ENCODE results near the gene ANTXRL.
"Not testable (repeated sequence)": the region's sequence is repeated elsewhere in the genome, so short reads cannot be mapped to it uniquely, and the experiment has no call there.

Gene ANTXRL

DNA sequence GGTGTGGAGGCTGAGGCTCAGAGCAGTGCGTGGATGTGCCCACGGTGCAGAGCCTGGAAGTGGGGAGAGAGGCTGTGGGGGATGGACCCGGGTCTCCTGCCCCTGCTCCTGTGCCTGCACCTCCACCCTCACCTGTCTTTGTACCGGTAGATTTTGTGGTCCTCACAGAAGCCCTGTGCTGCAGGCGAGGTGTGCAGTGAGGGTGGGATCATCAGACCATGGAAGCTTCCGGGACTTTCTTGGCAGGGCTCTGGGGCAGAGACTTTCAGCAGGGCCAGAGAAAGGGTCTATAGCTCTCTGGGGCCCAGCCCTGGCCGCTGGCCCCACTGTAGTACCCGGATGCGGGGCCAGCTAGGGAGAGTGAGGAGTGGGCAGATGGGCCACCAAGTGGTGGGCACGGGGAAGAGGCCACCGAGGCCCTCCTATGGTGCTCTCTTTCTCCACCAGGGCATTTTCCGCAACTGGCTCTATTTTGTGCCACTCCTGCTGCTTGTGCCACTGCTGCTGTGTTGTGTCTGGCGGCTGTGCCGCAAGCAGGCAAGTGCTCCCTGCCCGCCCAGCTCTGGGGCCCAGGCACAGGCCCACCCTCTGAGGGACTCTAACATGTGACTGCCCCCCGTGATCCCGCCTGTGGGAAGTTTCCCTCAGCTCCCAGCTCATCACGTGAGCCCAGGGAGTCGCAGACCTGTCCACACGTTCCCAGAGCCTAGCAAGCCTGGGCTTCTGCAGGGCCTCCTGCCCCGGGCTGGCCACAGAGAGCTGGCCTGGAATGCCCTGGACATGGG is 22.1 kb downstream of the ANTXRL start:
- DNase-seq = no peak

DNA sequence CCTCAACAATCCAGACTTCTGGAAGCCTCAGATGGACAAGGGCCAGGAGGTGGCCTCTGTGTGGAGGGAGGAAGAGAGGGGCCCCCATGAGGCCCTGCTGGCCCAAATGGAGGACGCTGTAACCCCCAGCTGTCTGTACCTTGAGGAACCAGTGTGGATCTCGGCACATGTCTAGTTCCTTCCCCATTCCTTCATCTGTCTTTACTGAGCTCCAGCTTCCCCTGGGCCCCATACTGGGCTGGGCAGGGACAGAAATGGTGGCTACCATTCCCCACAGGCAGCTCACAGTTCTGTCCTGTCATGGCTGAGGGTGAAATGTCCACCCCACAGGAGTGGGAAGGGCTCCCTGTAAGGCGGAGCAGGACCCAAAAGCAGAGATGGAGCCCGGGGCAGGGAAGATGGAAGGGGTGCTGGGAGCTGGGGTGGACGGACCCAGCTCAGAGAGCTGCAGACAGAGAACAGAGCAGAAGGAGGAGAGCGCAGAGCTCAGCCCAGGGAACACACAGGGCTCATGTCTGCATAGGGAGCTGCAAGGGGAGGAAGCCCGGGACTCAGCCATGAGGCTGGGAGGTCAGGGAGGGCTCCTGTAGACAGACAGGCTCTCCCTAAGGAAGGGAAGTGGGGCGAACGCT is 22.8 kb downstream of the ANTXRL start:
- DNase-seq = no peak

DNA sequence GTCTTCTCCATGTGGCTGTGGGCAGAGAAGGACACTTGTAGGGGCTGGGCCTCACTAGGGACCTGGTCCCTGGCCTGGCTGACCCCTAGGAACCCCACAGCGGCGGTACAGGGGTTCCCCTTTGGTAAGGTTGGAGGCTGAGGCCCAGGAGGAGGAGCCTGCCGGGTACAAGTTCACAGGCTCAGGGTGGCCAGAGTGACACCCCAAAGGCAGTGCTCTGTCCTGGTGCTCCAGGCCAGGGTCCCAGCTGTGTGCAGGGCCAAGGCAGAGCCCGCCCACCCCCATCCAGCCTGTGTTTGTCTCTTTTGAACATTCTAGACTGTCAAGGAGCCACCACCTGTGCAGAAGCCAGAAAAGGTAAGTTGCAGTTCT is 23.3 kb downstream of the ANTXRL start:
- DNase-seq = no peak

DNA sequence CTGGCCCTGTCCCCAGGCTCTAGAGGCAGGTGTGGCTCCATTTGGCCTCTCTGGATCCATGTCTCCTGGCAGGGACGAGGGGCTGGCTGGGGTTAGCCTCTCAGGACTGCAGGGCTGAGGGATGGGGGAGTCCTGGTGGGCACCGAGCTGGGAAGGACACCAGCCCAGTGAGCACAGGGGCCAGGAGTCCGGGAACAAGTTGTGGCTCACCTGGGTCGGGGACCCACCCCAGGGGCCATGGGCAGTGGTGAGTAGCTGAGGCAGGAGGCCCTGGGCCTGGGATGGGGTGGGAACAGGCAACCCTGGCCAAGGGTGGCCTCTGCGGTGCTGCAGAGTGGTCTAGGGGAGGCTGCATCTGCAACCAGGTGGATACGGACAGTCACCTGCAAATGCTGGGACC is 24.1 kb downstream of the ANTXRL start:
- no peak for DNase-seq

DNA sequence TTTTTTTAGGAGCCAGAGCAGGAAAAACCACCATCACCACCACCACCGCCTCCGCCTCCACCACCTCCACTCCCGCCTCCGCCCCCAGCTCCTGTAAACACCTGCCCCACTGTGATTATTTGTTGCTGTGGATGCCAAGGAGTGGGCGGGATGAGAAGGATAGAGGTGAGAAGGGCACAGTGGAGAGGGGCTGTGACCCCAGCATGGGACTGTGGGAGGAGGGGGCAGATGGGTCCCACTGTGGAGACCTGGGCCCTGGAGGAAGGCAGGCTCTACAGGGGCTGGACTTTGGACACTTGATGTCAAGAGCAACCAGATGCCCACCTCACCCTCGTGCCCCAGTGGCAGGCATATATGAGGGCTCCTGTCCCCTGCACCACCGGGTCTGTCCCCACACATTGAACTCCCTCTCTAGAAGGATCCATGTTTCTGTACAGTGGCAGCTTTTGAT is 24.7 kb downstream of the ANTXRL start:
- DNase-seq = no peak

DNA sequence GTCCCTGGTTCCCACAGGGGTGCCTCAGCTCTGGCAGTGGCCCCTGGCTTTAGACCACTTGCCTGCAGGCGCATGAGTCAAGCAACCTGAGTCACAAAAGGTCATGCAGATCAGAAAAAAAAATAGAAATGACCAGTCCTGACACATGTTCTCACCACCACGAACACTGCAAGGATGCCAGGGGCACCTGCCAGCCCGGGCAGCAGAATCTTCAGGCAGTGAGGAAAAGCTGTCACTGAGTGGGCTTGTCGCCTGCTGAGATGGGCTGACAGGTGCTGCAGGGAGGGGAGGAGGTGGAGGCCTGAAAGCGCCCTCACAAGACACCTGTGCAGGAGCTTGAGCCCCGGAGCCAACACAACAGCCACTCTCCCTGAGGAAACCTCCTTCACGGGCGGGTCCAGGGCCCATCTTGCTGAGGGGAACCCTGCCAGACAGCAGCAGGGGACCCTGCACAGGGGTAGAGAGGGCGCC is 25.2 kb downstream of the ANTXRL start:
- DNase-seq = not testable (repeated sequence)

DNA sequence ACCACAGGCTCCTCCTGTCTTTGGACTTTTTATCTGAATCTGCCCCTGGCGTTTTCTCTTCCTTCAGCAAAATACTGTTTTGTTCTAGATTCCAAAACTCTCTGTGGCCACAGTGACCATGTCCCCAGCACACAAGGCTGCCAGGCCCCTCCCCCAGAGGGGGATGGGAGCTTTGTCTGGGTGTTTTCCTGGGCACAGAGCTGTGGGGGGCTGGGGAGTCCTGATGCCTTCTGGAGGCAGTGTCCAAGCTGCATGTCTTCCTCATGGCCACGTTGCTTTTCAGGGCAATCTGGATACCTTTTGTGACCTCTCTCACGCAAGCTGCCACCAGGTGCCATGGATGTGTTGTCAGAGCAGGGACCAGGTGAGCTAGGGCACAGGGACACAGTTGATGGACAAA is 26.2 kb downstream of the ANTXRL start:
- DNase-seq = no peak

DNA sequence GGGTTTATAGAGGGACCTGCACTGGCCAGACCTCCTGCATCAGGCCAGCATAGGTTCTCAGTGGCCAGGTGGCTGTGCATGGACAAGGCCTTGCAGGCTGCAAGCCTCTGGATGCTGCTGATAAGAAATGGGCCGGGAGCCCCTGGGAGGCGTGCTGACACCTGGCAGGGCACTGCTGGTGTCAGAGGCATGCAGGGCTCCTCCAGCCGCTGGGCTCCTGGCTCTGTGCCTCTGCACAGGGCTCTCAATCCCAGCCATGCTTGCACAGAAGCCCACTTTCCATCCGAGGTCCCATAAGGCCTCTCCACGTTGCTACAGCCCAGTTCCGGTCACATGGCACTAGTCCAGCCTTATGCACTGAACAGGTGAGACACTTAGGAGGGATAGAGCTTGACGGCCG is 27.3 kb downstream of the ANTXRL start:
- DNase-seq = no peak

DNA sequence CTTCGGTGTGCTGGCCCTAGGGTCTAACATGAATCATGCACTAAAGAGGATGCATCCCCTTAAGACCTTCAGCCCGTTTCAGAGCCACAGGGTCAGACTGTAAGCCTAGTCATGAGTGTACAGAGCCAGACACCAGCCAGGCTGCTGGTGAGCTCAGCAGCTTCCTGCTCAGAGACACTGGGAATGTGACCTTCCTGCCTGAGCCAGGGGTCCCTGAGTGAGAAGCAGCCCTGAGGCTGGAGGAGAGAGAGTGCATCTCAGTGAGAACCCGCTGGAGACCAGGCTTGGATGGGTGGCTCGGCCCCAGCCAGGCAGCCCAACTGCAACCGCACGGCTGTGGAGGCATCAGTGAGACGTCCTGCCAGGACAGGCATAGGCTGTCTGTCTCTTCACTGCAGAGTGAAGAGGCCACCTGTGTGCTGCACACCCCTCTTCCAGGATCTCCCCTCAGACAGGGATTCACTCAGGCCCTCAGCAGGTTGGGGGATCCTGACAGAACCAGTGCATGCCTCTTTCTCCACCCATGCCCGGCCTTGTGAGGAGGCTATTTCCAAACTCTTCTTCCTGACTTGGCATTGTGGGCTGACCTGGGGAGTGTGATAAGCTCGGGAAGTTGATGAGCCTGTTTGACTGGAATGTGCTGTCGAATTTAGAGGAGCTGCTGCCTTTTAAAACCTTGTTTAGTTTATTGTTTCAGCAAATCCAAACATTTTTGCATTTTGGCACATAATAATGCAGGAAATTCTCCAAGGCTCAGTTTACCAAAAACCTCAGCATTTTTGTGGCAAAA is 28.5 kb downstream of the ANTXRL start:
- peak; percentile 21 for DNase-seq

DNA sequence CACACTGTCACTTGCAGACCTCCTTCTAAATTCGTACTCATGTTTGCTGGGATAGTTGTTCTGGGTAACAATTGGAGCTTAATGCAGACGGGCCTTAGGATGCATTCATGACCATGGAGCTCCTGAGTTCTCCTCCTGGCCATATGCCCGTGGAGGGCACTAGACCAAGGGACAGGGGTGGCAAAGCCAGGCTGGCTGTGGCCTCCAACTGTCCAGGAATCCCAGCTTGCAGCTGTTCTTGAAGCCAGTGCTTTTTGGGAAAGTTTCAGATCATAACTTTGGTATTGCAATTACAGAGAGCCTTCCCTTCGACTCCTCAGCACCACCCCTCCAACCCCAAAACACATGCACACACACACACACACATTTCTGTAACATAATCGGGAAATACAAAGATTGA is 30.6 kb downstream of the ANTXRL start:
- no peak for DNase-seq

DNA sequence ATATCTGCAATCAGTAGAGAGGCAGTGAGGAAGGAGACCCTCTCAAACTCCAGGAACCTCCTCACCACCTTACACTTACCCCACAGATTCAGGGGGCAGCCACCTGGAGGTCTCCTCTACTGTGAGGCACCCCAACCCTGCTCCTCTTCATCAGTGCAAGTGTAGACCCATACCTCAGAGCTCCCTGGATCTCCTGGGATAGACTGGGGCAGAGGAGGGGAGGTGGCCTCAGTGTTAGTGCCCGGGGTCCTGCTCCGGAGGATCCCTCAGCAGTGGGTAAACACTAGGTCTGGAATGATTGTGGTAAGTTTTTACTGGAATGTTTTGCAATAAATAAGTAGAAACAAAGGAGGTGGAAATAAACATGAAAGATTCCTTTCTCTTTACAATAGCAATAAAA is 31.1 kb downstream of the ANTXRL start:
- no peak for DNase-seq

DNA sequence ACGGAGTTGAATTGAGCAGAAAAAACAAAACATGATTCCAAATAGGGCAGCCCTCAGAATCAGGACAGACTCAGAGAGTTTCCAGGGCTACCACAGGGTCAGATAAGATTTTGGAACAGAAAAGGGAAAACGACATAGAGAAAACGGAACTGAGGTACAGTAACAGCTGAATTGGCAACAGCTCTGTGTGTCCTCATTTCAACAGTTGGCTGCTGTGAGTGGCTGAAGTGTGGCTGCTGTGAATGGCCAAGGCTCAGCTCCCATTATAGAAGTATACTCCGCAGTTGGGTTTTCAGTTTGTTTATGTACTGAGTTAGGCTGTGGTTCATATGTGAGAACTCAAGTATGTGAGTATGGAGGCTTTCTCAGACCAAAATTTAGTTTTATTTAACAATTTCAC is 32.0 kb downstream of the ANTXRL start:
- DNase-seq = no peak

DNA sequence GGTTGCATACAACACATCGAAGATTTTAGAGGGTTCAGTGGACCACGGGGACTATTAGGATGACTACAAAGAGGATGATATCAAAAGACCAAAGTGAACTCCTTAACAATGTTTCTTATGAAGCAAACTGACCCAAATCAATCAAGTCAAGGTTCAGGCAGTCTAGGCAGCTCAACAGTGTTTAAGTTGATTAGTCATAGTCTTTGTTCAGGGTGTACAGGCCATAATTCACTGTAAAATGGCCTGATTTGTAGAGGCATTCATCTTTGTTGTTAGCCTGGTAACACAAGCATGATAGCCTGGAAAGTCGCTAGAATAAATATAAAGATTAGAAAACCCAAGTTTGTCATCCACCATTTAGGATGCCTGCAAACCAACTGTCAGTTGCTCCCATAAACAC is 32.6 kb downstream of the ANTXRL start:
- DNase-seq = no peak

DNA sequence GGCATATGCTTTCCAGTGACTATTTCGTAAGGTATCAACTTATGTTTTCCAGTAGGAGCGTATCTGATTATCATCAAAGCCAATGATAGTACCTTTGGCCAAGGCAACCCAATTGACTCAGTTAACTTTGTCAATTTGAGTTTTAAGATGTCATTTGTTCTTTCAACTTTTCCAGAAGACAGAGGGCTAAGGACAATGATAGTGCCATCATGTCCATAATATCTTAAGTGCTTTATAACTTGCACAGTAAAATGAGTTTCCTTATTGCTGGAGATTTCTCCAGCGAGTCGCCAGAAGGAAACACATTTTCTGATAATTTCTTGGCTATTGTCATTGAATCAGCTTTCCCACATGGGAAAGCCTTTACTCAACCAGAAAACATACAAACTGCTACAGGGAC is 35.0 kb downstream of the ANTXRL start:
- DNase-seq = no peak

DNA sequence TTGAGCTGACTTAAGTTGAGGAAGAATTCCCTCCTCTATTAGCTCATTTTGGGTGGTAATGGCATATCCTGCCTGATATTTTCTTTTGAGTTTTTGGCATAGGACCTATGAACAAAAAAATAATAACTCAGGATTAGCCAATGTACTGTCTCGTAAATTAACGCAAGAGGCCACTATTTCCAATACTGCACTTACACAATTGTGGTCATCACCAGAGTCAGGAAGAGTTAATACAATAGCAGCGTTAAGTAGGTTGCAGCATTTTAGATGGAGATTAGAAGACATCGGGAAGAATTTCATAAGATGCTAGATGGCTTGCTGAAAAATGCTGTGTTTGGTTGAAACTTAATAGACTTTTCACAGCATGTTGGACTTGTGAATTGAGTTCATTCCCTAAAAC is 36.4 kb downstream of the ANTXRL start:
- DNase-seq = no peak

DNA sequence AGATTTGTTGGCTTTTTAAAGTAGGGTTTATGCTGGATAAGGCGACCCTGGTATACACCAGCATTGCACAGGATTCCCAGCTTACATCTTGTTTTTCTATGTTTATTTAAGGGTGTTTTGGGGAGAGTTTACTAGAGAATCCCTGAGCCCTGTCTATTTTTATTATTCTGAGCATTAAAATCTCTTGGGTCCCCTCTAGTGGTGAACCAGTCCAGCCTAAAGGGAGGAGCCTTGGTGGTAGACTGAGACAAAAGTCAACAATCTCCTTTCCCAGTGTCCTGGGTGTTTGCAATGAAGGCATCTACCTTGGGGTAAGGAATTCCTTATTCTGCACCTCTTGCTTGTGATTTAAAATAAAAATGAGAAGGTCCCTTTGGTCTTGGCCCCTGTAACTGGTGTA is 38.2 kb downstream of the ANTXRL start:
- DNase-seq = no peak

DNA sequence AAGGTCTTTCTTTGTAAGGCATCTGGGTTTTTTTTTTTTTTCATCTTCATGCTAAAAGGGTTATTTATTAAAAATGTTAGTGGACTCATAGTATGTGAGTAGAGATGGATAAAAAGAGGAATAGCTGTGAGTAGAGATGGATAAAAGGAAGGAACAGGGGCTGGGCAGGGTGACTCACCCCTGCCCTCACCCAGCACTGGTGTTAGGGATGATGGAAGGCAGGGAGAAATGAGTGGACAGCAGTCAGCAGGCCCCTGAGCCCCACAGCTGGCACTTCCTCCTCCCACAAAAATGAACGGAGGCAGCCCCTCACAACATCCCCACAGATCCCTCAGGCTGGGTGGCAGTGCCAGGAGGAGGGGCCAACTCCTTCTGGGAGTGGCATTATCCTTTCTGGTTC is 39.3 kb downstream of the ANTXRL start:
- DNase-seq = no peak

DNA sequence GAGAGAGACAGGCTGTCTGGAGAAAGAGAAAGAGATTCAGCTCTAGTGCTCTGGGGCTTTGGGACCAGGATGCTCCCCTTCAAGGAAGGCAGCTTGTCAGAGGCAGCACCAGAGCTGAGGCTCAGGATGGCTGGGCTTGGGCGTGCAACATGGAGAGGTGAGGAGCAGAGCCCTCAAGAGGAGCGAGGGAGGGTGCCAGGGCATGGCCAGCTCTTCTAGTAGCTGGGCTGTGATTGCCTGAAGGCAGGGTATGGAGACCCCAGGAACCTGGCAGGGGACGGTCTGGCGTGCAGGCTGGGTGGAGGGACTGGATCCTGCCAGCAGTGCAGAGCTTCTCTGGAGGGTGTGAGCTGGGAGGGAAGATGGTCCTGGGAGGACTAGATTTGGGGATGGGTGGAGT is 40.2 kb downstream of the ANTXRL start:
- no peak for DNase-seq

DNA sequence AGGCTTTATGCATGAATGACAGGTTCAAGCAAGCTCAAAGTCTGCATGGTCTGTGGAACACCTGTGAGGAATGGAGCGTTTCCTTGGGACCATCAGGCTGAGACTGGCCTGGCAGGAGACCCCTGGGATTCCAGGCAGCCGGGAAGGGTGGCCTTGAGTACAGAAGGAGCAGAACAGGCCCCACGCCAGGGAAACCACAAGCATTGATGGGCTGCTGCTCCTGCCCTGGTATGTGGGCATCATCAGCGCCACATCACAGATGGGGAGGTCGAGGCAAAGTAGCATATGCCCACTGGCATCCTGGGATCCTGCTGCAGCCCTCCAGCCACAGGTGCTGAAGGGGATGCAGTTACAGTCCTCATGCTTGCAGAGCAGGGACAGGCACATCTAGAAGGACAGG is 40.9 kb downstream of the ANTXRL start:
- no peak for DNase-seq

DNA sequence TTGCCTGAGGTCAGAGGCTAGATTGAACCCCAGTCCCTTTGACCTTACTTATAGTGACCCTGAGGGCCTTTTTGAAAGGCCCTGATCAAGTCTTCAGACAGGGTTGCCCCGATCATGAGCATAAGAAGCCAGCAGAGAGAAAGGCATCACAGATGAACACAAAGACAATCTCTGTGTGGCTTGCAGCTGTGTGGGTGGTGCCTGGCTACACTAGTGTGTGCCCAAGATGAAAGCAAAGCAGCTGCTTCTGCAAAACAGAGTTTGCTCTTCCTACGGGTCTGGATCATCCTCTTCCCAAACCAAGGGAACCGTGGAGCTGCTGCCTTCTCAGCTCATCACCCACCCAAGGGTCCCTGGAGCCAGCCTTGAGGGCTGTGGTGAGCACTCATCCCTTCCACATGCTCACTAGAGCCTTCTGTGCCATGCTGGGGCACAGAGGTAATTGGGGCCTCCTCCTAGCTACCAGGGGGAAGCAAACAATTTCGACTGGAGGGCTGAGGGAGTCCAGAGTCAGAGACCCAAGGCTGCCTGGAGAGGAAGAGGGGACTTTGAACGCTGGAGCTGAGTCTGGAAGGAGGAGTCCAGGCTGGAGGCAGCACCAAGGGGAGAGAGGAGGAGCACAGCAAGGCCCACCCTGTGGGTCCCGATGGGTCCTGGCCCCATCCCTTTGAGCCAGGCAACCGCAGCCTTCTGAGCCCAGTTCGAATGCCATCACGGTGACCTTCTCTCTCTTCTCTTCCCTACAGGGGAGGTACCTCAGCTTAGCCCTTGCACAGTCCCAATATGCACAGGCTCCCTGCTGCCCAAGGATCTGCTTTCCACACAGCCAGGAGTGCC is 42.3 kb downstream of the ANTXRL start:
- DNase-seq = no peak

DNA sequence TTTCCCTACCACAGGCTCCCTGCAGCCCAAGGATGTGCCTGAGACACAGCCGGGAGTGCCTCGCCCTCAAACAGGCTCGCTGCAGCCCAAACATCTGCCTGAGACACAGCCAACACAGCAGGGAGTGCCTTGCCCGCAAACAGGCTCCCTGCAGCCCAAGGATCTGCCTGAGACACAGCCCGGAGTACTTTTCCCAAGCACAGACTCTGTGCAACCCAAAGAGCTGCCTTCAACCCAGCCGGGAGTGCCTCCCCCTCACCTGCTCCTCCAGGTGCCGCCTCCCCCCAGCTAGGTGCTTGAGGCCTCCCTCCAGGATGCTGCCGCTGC is 42.9 kb downstream of the ANTXRL start:
- DNase-seq = peak; percentile 19

DNA sequence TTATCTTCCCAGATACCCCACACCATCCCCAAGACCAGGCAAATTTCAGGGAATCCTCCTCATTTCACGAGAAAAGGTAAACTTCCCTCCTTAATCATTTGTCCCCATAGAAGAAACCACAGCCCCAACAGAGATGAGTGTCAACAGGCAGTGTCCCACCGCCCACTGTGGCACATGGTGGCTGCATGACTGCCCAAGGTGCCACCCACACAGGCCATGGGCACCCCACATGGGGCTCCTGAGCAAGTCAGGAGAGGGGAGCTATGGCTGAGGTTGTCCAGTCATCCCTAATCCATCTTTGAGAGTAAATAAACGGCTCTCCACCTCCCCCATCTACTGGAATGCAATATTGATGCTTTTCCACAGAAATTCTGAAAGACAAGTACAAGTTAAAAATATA is 44.1 kb downstream of the ANTXRL start:
- DNase-seq = no peak

DNA sequence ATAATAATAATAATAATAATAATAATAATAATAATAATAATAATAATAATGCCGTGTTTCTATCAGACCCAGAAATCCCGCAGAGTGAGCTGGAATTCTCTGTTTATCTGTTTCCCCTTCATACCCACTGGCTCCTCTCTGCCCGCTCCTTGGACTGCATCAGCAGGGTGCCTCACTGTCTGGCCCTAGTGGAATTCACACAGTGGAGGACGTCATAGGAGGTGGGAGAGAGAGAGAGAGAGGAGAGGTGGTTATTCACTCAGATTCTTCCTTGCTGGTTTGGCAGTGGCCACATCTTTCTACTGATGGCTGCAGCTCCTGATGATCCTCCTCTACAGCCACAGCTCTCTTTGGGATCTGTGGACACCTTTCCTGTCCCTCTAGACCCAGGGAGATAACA is 78.7 kb downstream of the ANTXRL start:
- peak; percentile 13 for DNase-seq

All from fibroblast of skin of scalp (primary cell).